DND-41 (cell line): ENCODE results near the gene PTH.
A peak's percentile ranks its signal among the peaks of the same experiment; 100 is the strongest.

ENCODE experiments used
- ATAC-seq: fragments of 200-7000 bp; cut with Tn5 transposase; 3 replicates; pipeline ENCODE4 v1.9.1; 2021; ENCODE audit warnings: low read depth; ENCODE audit not compliant: insufficient read depth
- DNase-seq: peaks from one replicate; pipeline ENCODE4 v3.0.0-alpha.2; 2020
- H2AFZ ChIP-seq: 2 replicates; pipeline ENCODE4 v1.6.0; 2012; ENCODE audit warnings: low read depth, low read length
- H3K27ac ChIP-seq: 2 replicates; pipeline ENCODE4 v1.5.1; 2012; ENCODE audit warnings: low read length, inconsistent platforms
- H3K27me3 ChIP-seq: fragments of 200-600 bp; sonication (generic); 2 replicates; pipeline ENCODE4 v1.6.0; 2012; ENCODE audit warnings: low read length, mild to moderate bottlenecking, inconsistent platforms; ENCODE audit not compliant: insufficient read depth, poor library complexity
- H3K36me3 ChIP-seq: 2 replicates; pipeline ENCODE4 v1.5.1; 2012; ENCODE audit warnings: low read length, inconsistent platforms; ENCODE audit not compliant: insufficient read depth
- H3K4me1 ChIP-seq: 2 replicates; pipeline ENCODE4 v1.5.1; 2012; ENCODE audit warnings: mild to moderate bottlenecking, low read length; ENCODE audit not compliant: insufficient read depth
- H3K4me2 ChIP-seq: 2 replicates; pipeline ENCODE4 v1.6.0; 2012; ENCODE audit warnings: mild to moderate bottlenecking, moderate library complexity, low read length, inconsistent platforms; ENCODE audit not compliant: insufficient read depth
- H3K4me3 ChIP-seq, 2 experiments: fragments of 200-600 bp in 1 of 2; shearing (Covaris generic) in 1 of 2; 2 replicates each; pipeline ENCODE4 v1.5.1; 2012 to 2016; ENCODE audit warnings: inconsistent platforms in 2 of 2, low read length in 2 of 2, mild to moderate bottlenecking in 2 of 2, low read depth in 1 of 2, moderate library complexity in 1 of 2
- H3K79me2 ChIP-seq: 2 replicates; pipeline ENCODE4 v1.6.0; 2012; ENCODE audit warnings: low read length, inconsistent platforms; ENCODE audit not compliant: insufficient read depth
- H3K9ac ChIP-seq: 2 replicates; pipeline ENCODE4 v1.6.0; 2012; ENCODE audit warnings: low read depth, mild to moderate bottlenecking, inconsistent platforms, low read length, moderate library complexity
- H3K9me3 ChIP-seq: 2 replicates; pipeline ENCODE4 v1.5.1; 2012; ENCODE audit warnings: low read length, moderate library complexity, mild to moderate bottlenecking, inconsistent platforms; ENCODE audit not compliant: insufficient read depth, severe bottlenecking
- H4K20me1 ChIP-seq: 2 replicates; pipeline ENCODE4 v1.6.0; 2012; ENCODE audit warnings: low read length; ENCODE audit not compliant: insufficient read depth
- EZH2 ChIP-seq: IDR thresholded peaks from 3 replicates; pipeline ENCODE4 v1.6.1; 2012; ENCODE audit warnings: borderline replicate concordance, low read depth, mild to moderate bottlenecking, moderate library complexity, low read length, inconsistent platforms; ENCODE audit not compliant: severe bottlenecking
- TF ChIP-seq, protein P1 (sequence below): IDR thresholded peaks from 2 replicates; pipeline ENCODE4 v1.5.1; 2012; ENCODE audit warnings: borderline replicate concordance, low read length, moderate library complexity, mild to moderate bottlenecking; ENCODE audit not compliant: poor library complexity, severe bottlenecking; ENCODE audit errors: extremely low read depth

The PTH gene

GRCh38 chr11:13465909-13466371 lies 29.9 kb downstream of the PTH start:
- no peak overlapping the region for H3K27ac ChIP-seq
- H3K4me2 ChIP-seq: no peak overlapping the region
- no peak for ATAC-seq
- H2AFZ ChIP-seq: peak overlapping the region; percentile 55; the same call in 1 of the 2 replicates
- no peaks in the 10 kb centered on the region for H4K20me1 ChIP-seq
- H3K9me3 ChIP-seq: no peaks in the 10 kb centered on the region
- peaks cover 26% of the 10 kb centered on the region for H3K4me1 ChIP-seq
- peaks cover 20% of the 10 kb centered on the region for H3K79me2 ChIP-seq
- no peaks in the 10 kb centered on the region for H3K36me3 ChIP-seq
- TF ChIP-seq, protein P1, sequence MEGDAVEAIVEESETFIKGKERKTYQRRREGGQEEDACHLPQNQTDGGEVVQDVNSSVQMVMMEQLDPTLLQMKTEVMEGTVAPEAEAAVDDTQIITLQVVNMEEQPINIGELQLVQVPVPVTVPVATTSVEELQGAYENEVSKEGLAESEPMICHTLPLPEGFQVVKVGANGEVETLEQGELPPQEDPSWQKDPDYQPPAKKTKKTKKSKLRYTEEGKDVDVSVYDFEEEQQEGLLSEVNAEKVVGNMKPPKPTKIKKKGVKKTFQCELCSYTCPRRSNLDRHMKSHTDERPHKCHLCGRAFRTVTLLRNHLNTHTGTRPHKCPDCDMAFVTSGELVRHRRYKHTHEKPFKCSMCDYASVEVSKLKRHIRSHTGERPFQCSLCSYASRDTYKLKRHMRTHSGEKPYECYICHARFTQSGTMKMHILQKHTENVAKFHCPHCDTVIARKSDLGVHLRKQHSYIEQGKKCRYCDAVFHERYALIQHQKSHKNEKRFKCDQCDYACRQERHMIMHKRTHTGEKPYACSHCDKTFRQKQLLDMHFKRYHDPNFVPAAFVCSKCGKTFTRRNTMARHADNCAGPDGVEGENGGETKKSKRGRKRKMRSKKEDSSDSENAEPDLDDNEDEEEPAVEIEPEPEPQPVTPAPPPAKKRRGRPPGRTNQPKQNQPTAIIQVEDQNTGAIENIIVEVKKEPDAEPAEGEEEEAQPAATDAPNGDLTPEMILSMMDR: peak; percentile 77
- TF ChIP-seq EZH2: no peak
- no peak overlapping the region for H3K9ac ChIP-seq
- DNase-seq: peak; percentile 14
- no peak overlapping the region for H3K4me3 ChIP-seq
- H3K27me3 ChIP-seq: no peaks in the 10 kb centered on the region

GRCh38 chr11:13463779-13464290 lies 32.0 kb downstream of the PTH start:
- H3K4me2 ChIP-seq: peak overlapping the region; percentile 98
- DNase-seq (no peak), ATAC-seq (no peak)
- H3K36me3 ChIP-seq: no peaks in the 10 kb centered on the region
- H4K20me1 ChIP-seq: no peaks in the 10 kb centered on the region; the same call in 1 of the 2 replicates
- no peaks in the 10 kb centered on the region for H3K27me3 ChIP-seq
- H3K9ac ChIP-seq: peak overlapping the region; percentile 95
- H2AFZ ChIP-seq: peak overlapping the region; percentile 99
- peak overlapping the region; percentile 90 to 93 for H3K4me3 ChIP-seq
- peak overlapping the region; percentile 99 for H3K27ac ChIP-seq
- H3K4me1 ChIP-seq: peaks cover 26% of the 10 kb centered on the region
- no peak for TF ChIP-seq EZH2
- TF ChIP-seq, protein P1: no peak
- peaks cover 37% of the 10 kb centered on the region for H3K79me2 ChIP-seq
- H3K9me3 ChIP-seq: no peaks in the 10 kb centered on the region

DNA sequence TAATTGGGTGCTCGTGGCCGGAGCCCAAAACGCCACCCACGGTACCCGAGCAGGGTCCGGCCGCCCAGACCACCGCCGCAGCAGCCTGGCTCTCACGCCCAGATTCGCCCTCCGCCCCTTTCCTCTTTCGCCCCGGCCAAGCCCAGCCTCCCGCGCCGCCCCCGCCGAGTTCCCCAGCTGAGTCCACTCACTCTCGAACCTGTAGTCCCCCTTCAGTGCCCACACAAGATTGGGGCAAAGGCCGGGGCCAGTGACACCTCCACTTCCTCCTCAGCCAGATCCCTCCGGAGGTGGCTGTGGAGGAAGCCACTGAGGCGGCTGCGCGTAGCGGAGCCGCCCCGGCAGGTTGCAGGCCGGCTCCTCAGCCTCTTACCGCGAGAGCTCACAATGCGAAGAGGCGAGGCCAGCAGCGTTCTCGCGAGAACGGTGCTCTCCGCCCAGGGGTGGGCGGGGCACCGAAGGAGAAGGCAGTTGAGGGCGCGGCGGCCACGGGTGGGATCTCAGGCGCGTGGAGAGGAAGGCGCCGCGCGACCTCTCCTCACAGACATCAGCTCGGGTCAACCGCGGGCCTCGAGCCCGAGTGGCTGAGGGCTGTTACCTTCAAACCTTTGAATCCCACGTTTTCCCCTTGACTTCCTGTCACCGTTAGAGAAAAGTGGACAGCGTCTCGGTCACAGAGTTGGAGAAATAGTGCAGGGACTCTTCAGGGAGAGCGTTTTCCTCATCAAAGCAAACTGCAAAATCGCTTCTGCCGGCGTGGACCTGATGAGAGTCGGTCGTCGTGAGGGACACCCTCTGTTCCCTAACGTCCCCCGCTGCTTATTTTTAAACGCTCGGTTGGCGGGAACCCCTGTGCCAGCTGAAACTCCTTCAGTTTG lies 32.7 kb downstream of the PTH start, which contains the start of gene BTBD10:
TSS of gene BTBD10 (minus strand) at position 322 of the 878 bp plus-strand sequence. CDS start 18,098 bp downstream, outside the sequence.
- peak within 1 kb of the TSS; percentile 95 for H3K9ac ChIP-seq
- peak within 1 kb of the TSS; percentile 90 to 93 for H3K4me3 ChIP-seq
- H3K36me3 ChIP-seq: no peaks in the 10 kb centered on the region
- H3K79me2 ChIP-seq: peaks cover 44% of the 10 kb centered on the region
- H3K4me1 ChIP-seq: peaks cover 26% of the 10 kb centered on the region
- TF ChIP-seq EZH2: no peak
- TF ChIP-seq, protein P1: no peak
- no peaks in the 10 kb centered on the region; the same call in 1 of the 2 replicates for H4K20me1 ChIP-seq
- peak within 1 kb of the TSS; percentile 98 for H3K4me2 ChIP-seq
- no peaks in the 10 kb centered on the region for H3K9me3 ChIP-seq
- H2AFZ ChIP-seq: peak within 1 kb of the TSS; percentile 99
- DNase-seq (peak; percentile 95), ATAC-seq (peak; percentile 98)
- H3K27me3 ChIP-seq: no peaks in the 10 kb centered on the region
- peak within 1 kb of the TSS; percentile 99 for H3K27ac ChIP-seq
